ENCODE data around the gene R3HDM2. TPM values are rescaled to one million over a fixed set of nuclear protein-coding genes. Genes with fewer than 3 reads are reported as not detected.

The R3HDM2 gene
- polyA plus RNA-seq, 1 donor from 2014 or later: 19.2 TPM

GRCh38 chr12:57207731-57208630 is 222.9 kb downstream of the R3HDM2 start:
- peak overlapping the region in 1 of 3 donors; percentile 28 for H3K27ac Mint-ChIP-seq
- peaks cover 3% of the 10 kb centered on the region for H3K27me3 Mint-ChIP-seq
- H3K9me3 Mint-ChIP-seq: no peaks in the 10 kb centered on the region
- H3K4me3 Mint-ChIP-seq: no peak overlapping the region
- H3K36me3 Mint-ChIP-seq: no peaks in the 10 kb centered on the region
- peaks cover 0 to 3% (median 0%) of the 10 kb centered on the region in 3 donors for H3K4me1 Mint-ChIP-seq

- Mint-ChIP-seq H3K9me3 (no peaks in the 10 kb centered on the region), H3K36me3 (no peaks in the 10 kb centered on the region), H3K27ac (no peak overlapping the region), H3K4me3 (no peak overlapping the region), H3K4me1 (no peaks in the 10 kb centered on the region), H3K27me3 (no peaks in the 10 kb centered on the region)
Measured at GRCh38 chr12:57205931-57206330, 224.9 kb downstream of the R3HDM2 start.

GRCh38 chr12:57205186-57205585 is 225.7 kb downstream of the R3HDM2 start:
- Mint-ChIP-seq H3K36me3 (no peaks in the 10 kb centered on the region), H3K27me3 (no peaks in the 10 kb centered on the region), H3K9me3 (no peaks in the 10 kb centered on the region), H3K4me1 (no peaks in the 10 kb centered on the region), H3K27ac (no peak overlapping the region), H3K4me3 (no peak overlapping the region)

GRCh38 chr12:57204454-57204853 is 226.4 kb downstream of the R3HDM2 start:
- Mint-ChIP-seq H3K36me3 (no peaks in the 10 kb centered on the region), H3K9me3 (no peaks in the 10 kb centered on the region), H3K4me3 (no peak overlapping the region), H3K27ac (no peak overlapping the region), H3K27me3 (no peaks in the 10 kb centered on the region), H3K4me1 (no peaks in the 10 kb centered on the region)

GRCh38 chr12:57203791-57204190 is 227.1 kb downstream of the R3HDM2 start:
- Mint-ChIP-seq H3K9me3 (no peaks in the 10 kb centered on the region), H3K27ac (peak overlapping the region in 1 of 3 donors; percentile 53), H3K36me3 (no peaks in the 10 kb centered on the region), H3K4me3 (no peak overlapping the region), H3K4me1 (no peaks in the 10 kb centered on the region), H3K27me3 (no peaks in the 10 kb centered on the region)

Other genes starting within 250 kb of the R3HDM2 start
- gene NXPH4, start 214.2 kb downstream of the R3HDM2 start, polyA plus RNA-seq: 8.3 TPM
- gene SHMT2, start 201.3 kb downstream of the R3HDM2 start, polyA plus RNA-seq: 176 TPM
- gene STAC3, start 179.9 kb downstream of the R3HDM2 start, polyA plus RNA-seq: 2.4 TPM
- not detected for gene INHBC, start 3.7 kb upstream of the R3HDM2 start, polyA plus RNA-seq
- not detected for gene INHBE, start 24.3 kb upstream of the R3HDM2 start, polyA plus RNA-seq
- 0.18 TPM for gene GLI1, start 28.7 kb upstream of the R3HDM2 start, polyA plus RNA-seq
- gene ARHGAP9, start 48.8 kb upstream of the R3HDM2 start, polyA plus RNA-seq: 129 TPM
- gene MARS1, start 57.0 kb upstream of the R3HDM2 start, polyA plus RNA-seq: 76.6 TPM
- gene DDIT3, start 89.5 kb upstream of the R3HDM2 start, polyA plus RNA-seq: 32.2 TPM
- 6.3 TPM for gene MBD6, start 91.8 kb upstream of the R3HDM2 start, polyA plus RNA-seq
- 79.0 TPM for gene DCTN2, start 116.1 kb upstream of the R3HDM2 start, polyA plus RNA-seq
- not detected for gene KIF5A, start 119.0 kb upstream of the R3HDM2 start, polyA plus RNA-seq
- gene PIP4K2C, start 160.1 kb upstream of the R3HDM2 start, polyA plus RNA-seq: 15.5 TPM
- 0.91 TPM for gene DTX3, start 173.8 kb upstream of the R3HDM2 start, polyA plus RNA-seq
- not detected for gene ARHGEF25, start 180.4 kb upstream of the R3HDM2 start, polyA plus RNA-seq
- not detected for gene B4GALNT1, start 202.2 kb upstream of the R3HDM2 start, polyA plus RNA-seq

Measured in IgD-negative memory B cell (primary cell).